ENCODE measurements around the gene CNTNAP5.

Gene CNTNAP5

DNA sequence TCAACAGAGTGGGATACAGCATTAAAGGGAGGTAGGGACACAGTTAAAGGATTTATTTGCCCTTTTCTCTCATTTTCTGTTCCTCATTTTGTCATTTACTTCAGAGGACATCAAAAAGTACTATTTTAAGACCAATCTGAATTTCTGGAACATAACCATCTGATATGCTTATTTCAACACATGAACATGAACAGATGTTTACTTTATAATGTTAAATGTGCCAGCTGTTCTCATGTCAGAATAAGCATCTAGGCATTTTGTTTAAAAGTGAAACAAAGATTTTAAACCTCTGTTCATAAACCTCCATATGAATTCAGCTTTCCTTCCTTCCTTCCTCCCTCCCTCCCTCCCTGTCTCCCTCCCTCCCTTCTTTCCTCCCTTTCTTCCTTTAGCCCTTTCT, 677.7 kb downstream of the CNTNAP5 start:
- Histone ChIP-seq H3K27ac (ENCODE audit: low read length, poor library complexity, severe bottlenecking) (no peak overlapping the region), H3K9me3 (ENCODE audit: control insufficient read depth, low read length) (peaks cover 12% of the 10 kb centered on the region), H2BK12ac (ENCODE audit: low read length in 2 of 2) (no peak overlapping the region), H3K36me3 (ENCODE audit: control insufficient read depth in 1 of 2, insufficient read depth in 2 of 2, low read depth in 1 of 2, low read length in 2 of 2) (no peaks in the 10 kb centered on the region), H2AK5ac (ENCODE audit: low read length, severe bottlenecking) (no peak overlapping the region), H3K79me1 (replicated peaks; ENCODE audit: low read length, poor library complexity, severe bottlenecking) (no peaks in the 10 kb centered on the region), H3K4me3 (ENCODE audit: insufficient read depth in 1 of 2, low read depth in 1 of 2, low read length in 2 of 2) (no peak overlapping the region), H3K18ac (ENCODE audit: low read depth in 1 of 2, low read length in 2 of 2) (no peak overlapping the region), H3K23ac (ENCODE audit: low read length in 2 of 2) (no peak overlapping the region), H4K8ac (ENCODE audit: low read length) (no peak overlapping the region), H2BK5ac (ENCODE audit: low read depth, low read length, poor library complexity, severe bottlenecking) (no peak overlapping the region), H3K4me1 (ENCODE audit: control insufficient read depth, insufficient read depth, low read depth, low read length) (no peaks in the 10 kb centered on the region), H3K4ac (ENCODE audit: low read depth in 1 of 2, low read length in 2 of 2) (no peak overlapping the region), H3K27me3 (ENCODE audit: control insufficient read depth in 1 of 2, insufficient read depth in 1 of 2, low read length in 2 of 2) (no peaks in the 10 kb centered on the region), H4K91ac (ENCODE audit: low read length) (no peak overlapping the region), H3K4me2 (ENCODE audit: low read length, poor library complexity, severe bottlenecking) (no peak overlapping the region), H3K9ac (ENCODE audit: low read length) (no peak overlapping the region), H2BK120ac (ENCODE audit: low read depth, low read length) (no peak overlapping the region), H2AFZ (ENCODE audit: low read depth, low read length) (no peak overlapping the region), H2BK15ac (ENCODE audit: low read depth, poor library complexity, severe bottlenecking) (no peak overlapping the region), H3K14ac (ENCODE audit: low read length in 2 of 2) (no peak overlapping the region)
- DNase-seq: no peak

DNA sequence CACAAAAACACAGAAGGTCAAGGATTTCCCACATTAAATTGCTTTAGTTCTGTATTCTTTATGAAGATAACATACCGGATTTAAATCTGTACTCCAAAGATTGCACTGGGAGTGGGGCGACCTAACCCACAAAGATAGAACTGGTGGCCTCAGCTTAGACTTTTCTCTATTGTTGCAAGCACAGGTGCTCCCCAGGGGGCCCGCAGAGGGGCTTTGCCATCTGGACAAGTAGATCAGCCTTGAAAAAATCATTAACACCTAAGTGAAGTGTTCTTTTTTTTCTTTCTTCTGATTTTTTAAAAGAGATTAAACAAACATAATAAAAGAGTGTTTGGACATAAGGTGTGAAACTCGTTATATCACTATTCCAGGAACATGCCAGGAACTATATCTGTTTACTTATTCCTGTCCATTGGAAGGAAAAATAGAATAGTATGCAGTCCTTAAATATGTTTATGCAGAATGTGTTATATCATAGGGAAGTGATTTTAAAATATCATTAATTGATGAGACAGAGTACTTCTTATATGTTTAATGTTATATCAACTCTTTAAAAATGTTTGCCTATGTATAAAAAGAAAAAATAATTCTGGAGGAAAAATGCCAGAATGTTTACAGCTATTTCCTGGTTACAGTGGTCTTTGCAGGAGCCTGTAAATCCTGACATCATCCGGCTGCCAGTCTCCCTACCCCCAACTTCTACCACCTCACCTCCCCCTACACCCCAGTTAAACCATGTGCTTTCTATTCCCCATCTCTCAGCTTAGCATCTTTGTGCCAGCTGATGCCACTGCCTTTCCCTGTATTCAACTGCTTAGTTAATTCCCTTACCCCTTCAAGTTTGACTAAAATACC, 679.2 kb downstream of the CNTNAP5 start:
- Histone ChIP-seq H2AFZ (ENCODE audit: low read depth, low read length) (no peak overlapping the region), H4K8ac (ENCODE audit: low read length) (no peak overlapping the region), H2BK15ac (ENCODE audit: low read depth, poor library complexity, severe bottlenecking) (no peak overlapping the region), H3K9ac (ENCODE audit: low read length) (no peak overlapping the region), H3K4me3 (ENCODE audit: insufficient read depth in 1 of 2, low read depth in 1 of 2, low read length in 2 of 2) (no peak overlapping the region), H3K9me3 (ENCODE audit: control insufficient read depth, low read length) (peaks cover 12% of the 10 kb centered on the region), H3K4ac (ENCODE audit: low read depth in 1 of 2, low read length in 2 of 2) (no peak overlapping the region), H4K91ac (ENCODE audit: low read length) (no peak overlapping the region), H3K4me2 (ENCODE audit: low read length, poor library complexity, severe bottlenecking) (no peak overlapping the region), H2BK120ac (ENCODE audit: low read depth, low read length) (no peak overlapping the region), H2BK5ac (ENCODE audit: low read depth, low read length, poor library complexity, severe bottlenecking) (no peak overlapping the region), H2AK5ac (ENCODE audit: low read length, severe bottlenecking) (no peak overlapping the region), H3K27ac (ENCODE audit: low read length, poor library complexity, severe bottlenecking) (no peak overlapping the region), H3K18ac (ENCODE audit: low read depth in 1 of 2, low read length in 2 of 2) (no peak overlapping the region), H3K36me3 (ENCODE audit: control insufficient read depth in 1 of 2, insufficient read depth in 2 of 2, low read depth in 1 of 2, low read length in 2 of 2) (no peaks in the 10 kb centered on the region), H2BK12ac (ENCODE audit: low read length in 2 of 2) (no peak overlapping the region), H3K14ac (ENCODE audit: low read length in 2 of 2) (no peak overlapping the region), H3K23ac (ENCODE audit: low read length in 2 of 2) (no peak overlapping the region), H3K79me1 (replicated peaks; ENCODE audit: low read length, poor library complexity, severe bottlenecking) (no peaks in the 10 kb centered on the region), H3K27me3 (ENCODE audit: control insufficient read depth in 1 of 2, insufficient read depth in 1 of 2, low read length in 2 of 2) (no peaks in the 10 kb centered on the region), H3K4me1 (ENCODE audit: control insufficient read depth, insufficient read depth, low read depth, low read length) (no peaks in the 10 kb centered on the region)
- WGBS: 58% methylated on average over 3 of the region's 5 CpGs
- no peak for DNase-seq

DNA sequence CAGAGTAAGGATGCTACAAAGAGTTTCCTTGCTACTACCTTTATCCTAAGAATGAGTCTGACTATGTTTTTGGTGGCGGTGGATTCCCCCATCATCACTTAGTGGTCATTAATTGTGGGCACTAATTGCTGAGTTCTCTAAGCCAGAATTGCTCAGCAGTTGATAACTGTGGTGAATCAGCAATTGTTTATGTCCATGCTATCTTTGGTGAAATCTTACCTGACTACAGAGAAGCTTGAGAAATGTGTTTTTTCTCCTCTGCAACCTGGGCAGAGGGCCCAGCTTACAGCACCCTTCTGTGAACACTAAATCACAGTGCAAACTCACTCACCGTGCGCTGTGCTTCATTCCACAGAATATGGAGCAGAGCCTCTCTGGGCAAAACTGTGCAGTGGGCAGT, 683.6 kb downstream of the CNTNAP5 start:
- Histone ChIP-seq H3K14ac (ENCODE audit: low read length in 2 of 2) (no peak overlapping the region), H3K4me1 (ENCODE audit: control insufficient read depth, insufficient read depth, low read depth, low read length) (no peaks in the 10 kb centered on the region), H2AK5ac (ENCODE audit: low read length, severe bottlenecking) (no peak overlapping the region), H2BK12ac (ENCODE audit: low read length in 2 of 2) (no peak overlapping the region), H3K4me2 (ENCODE audit: low read length, poor library complexity, severe bottlenecking) (no peak overlapping the region), H4K91ac (ENCODE audit: low read length) (no peak overlapping the region), H3K36me3 (ENCODE audit: control insufficient read depth in 1 of 2, insufficient read depth in 2 of 2, low read depth in 1 of 2, low read length in 2 of 2) (no peaks in the 10 kb centered on the region), H2AFZ (ENCODE audit: low read depth, low read length) (no peak overlapping the region), H4K8ac (ENCODE audit: low read length) (no peak overlapping the region), H3K4ac (ENCODE audit: low read depth in 1 of 2, low read length in 2 of 2) (no peak overlapping the region), H2BK15ac (ENCODE audit: low read depth, poor library complexity, severe bottlenecking) (no peak overlapping the region), H2BK120ac (ENCODE audit: low read depth, low read length) (no peak overlapping the region), H3K9ac (ENCODE audit: low read length) (no peak overlapping the region), H3K18ac (ENCODE audit: low read depth in 1 of 2, low read length in 2 of 2) (no peak overlapping the region), H3K79me1 (replicated peaks; ENCODE audit: low read length, poor library complexity, severe bottlenecking) (no peaks in the 10 kb centered on the region), H3K9me3 (ENCODE audit: control insufficient read depth, low read length) (peaks cover under 1% of the 10 kb centered on the region), H3K4me3 (ENCODE audit: insufficient read depth in 1 of 2, low read depth in 1 of 2, low read length in 2 of 2) (no peak overlapping the region), H2BK5ac (ENCODE audit: low read depth, low read length, poor library complexity, severe bottlenecking) (no peak overlapping the region), H3K27ac (ENCODE audit: low read length, poor library complexity, severe bottlenecking) (no peak overlapping the region), H3K27me3 (ENCODE audit: control insufficient read depth in 1 of 2, insufficient read depth in 1 of 2, low read length in 2 of 2) (no peaks in the 10 kb centered on the region), H3K23ac (ENCODE audit: low read length in 2 of 2) (no peak overlapping the region)
- WGBS: 96% methylated on average over 3 of the region's 3 CpGs
- no peak for DNase-seq

DNA sequence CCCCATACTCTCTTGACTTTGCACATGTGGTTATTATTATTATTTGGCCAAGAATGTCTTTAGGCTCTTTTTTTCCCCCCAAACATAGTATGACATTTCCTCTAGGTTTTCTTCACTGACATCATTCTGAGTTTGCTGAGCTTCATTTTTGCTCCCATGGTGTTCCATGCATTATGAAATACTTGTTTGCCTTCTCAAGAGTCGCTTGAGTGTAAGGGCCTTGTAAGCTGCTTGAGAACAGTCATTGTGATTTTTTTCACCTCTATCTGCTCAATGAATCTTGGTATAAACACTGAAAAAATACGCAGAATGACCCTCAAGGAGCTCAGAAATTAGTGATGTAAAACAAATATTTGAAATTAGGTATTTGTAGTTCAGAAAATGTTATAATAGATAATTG, 688.9 kb downstream of the CNTNAP5 start:
- no peaks in the 10 kb centered on the region for H3K4me1 ChIP-seq (ENCODE audit: control insufficient read depth, insufficient read depth, low read depth, low read length)
- H2BK5ac ChIP-seq (ENCODE audit: low read depth, low read length, poor library complexity, severe bottlenecking): no peak overlapping the region
- H3K23ac ChIP-seq (ENCODE audit: low read length in 2 of 2): no peak overlapping the region
- H3K14ac ChIP-seq (ENCODE audit: low read length in 2 of 2): no peak overlapping the region
- H3K27me3 ChIP-seq (ENCODE audit: control insufficient read depth in 1 of 2, insufficient read depth in 1 of 2, low read length in 2 of 2): no peaks in the 10 kb centered on the region
- no peak overlapping the region for H3K4ac ChIP-seq (ENCODE audit: low read depth in 1 of 2, low read length in 2 of 2)
- no peak overlapping the region for H4K8ac ChIP-seq (ENCODE audit: low read length)
- no peak overlapping the region for H4K91ac ChIP-seq (ENCODE audit: low read length)
- H3K27ac ChIP-seq (ENCODE audit: low read length, poor library complexity, severe bottlenecking): no peak overlapping the region
- no peak overlapping the region for H2BK15ac ChIP-seq (ENCODE audit: low read depth, poor library complexity, severe bottlenecking)
- H2AK5ac ChIP-seq (ENCODE audit: low read length, severe bottlenecking): no peak overlapping the region
- 71% methylated on average over 1 of the region's 2 CpGs for WGBS
- DNase-seq: no peak
- H2BK120ac ChIP-seq (ENCODE audit: low read depth, low read length): no peak overlapping the region
- H3K36me3 ChIP-seq (ENCODE audit: control insufficient read depth in 1 of 2, insufficient read depth in 2 of 2, low read depth in 1 of 2, low read length in 2 of 2): no peaks in the 10 kb centered on the region
- H3K9ac ChIP-seq (ENCODE audit: low read length): no peak overlapping the region
- H3K79me1 ChIP-seq (replicated peaks; ENCODE audit: low read length, poor library complexity, severe bottlenecking): no peaks in the 10 kb centered on the region
- no peak overlapping the region for H3K4me2 ChIP-seq (ENCODE audit: low read length, poor library complexity, severe bottlenecking)
- peaks cover 4% of the 10 kb centered on the region for H3K9me3 ChIP-seq (ENCODE audit: control insufficient read depth, low read length)
- H3K18ac ChIP-seq (ENCODE audit: low read depth in 1 of 2, low read length in 2 of 2): no peak overlapping the region
- no peak overlapping the region for H2BK12ac ChIP-seq (ENCODE audit: low read length in 2 of 2)
- no peak overlapping the region for H3K4me3 ChIP-seq (ENCODE audit: insufficient read depth in 1 of 2, low read depth in 1 of 2, low read length in 2 of 2)
- H2AFZ ChIP-seq (ENCODE audit: low read depth, low read length): no peak overlapping the region
